Epithelial cell of esophagus (primary cell): ENCODE measurements around the gene FGF7.

Experiments used
- DNase-seq: peaks from one replicate; pipeline ENCODE4 v3.0.0; 2010; ENCODE audit warnings: low read depth
- H3K4me3 ChIP-seq: 2 replicates; pipeline ENCODE4 v1.5.1; 2011; ENCODE audit warnings: mild to moderate bottlenecking, low read length, control low read depth
- CTCF ChIP-seq: IDR thresholded peaks from 2 replicates; pipeline ENCODE4 v1.5.1; 2011; ENCODE audit warnings: low read depth, mild to moderate bottlenecking, low read length, control low read depth, inconsistent platforms; ENCODE audit not compliant: insufficient read depth; ENCODE audit errors: missing control alignments

The FGF7 gene

GRCh38 chr15:49521802-49522201, 98.8 kb downstream of the FGF7 start:
- TF ChIP-seq CTCF, result peak; percentile 23
- peak; percentile 29 for DNase-seq
- H3K4me3 ChIP-seq, result no peak overlapping the region

- TF ChIP-seq CTCF, result no peak
- no peak overlapping the region for H3K4me3 ChIP-seq
- DNase-seq, result no peak
Observed at GRCh38 chr15:49528289-49528688, 105.2 kb downstream of the FGF7 start.

- peak; percentile 29 for DNase-seq
Observed at GRCh38 chr15:49530092-49530491, 107.0 kb downstream of the FGF7 start.

More at GRCh38 chr15:49530092-49530491, 107.0 kb downstream of the FGF7 start:
- H3K4me3 ChIP-seq, result no peak overlapping the region
- TF ChIP-seq CTCF, result no peak
